Measurements from ENCODE around the gene CBX7.
"Not testable (repeated sequence)": the region's sequence is repeated elsewhere in the genome, so short reads cannot be mapped to it uniquely, and the experiment has no call there.

CBX7 gene

DNA sequence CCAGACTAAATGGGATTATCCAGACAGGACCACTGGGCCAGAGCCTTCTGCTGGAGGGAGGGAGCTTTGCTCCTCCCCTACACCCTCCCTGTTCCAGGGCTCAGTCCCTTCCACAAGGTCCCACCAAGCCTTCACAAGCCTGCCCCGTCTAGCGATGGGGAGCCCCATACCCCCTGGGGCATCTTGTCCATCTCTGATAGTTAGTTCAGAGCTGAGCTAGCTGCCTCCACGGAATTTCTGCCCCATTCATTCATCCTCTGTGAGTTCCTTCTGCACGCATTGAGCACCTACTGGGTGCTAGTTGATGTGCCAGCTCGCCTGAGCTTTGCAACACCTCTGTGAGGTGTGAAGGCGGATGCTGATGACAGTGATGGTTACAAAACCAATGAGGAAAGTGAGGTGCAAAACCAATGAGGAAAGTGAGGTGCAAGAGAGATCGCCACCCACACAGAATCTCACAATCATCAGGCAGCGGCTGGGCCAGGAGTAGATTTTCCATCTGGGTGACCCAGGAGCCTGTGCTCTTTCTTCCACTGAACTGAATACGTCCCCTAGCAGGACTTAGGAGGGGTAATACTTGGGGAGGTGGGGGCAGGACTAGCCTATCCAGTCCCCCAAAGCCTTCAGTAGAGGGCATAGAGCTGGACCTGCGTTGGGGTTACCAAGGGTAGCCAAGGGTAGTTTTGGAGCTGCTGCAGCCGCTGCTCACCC is 21.5 kb upstream of the CBX7 start:
- DNase-seq, result no peak

DNA sequence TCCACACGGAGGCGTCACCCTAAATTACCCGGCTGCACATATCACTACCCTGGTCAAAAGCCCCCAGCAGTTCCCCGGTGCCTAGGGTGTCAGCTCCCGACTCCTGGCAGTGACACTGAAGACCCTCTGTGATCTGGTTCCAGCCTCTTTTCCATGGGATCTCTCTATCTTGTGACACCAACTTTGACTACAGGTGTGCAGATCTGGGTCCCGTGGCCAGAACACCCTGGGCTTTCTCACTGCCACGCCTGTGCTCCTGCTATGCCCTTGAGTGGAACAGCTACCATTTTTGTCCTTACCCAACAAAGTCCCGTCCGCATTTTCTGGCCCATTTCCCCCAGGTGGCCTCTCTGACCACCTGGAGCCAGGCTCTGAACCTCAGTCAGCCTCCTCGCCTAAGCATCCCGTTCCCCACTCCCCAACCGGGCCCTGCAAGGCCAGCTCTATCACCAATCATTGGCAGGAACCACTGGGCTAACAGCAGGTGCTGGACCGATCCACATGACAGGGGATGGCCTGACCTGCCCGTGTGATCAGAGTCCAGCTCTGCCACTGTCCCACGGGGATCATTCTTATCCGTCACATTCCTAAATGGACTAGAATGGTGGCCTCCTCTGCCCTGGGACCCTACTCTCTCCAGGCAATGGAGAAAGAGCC is 20.7 kb upstream of the CBX7 start:
- no peak for DNase-seq

DNA sequence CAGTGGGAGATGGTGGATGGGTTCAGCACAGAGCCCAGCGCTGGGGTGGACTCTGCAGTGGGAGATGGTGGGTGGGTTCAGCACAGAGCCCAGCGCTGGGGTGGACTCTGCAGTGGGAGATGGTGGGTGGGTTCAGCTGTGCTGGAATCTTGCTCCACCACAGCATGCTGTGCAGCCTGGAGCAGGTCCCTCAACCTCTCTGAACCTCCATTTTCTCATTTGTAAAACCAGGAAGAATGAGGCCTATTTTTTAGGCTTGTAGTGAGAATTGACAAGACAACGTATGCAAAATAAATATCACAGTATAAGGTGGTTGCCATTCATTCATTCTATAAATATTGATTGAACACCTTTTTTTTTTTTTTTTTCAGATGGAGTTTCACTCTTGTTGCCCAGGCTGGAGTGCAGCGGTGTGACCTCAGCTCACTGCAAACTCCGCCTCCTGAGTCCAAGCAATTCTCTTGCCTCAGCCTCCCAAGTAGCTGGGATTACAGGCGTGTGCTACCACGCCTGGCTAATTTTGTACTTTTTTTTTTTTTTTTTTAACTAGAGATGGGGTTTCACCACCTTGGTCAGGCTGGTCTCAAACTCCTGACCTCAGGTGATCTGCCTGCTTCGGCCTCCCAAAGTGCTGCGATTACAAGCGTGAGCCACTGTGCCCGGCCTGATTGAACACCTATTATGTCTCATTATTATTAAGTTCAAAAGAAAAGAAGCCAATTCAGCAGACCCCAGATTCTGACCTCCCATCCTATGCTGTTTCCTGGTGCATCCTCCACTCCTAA is 20.0 kb upstream of the CBX7 start:
- DNase-seq, result not testable (repeated sequence)

DNA sequence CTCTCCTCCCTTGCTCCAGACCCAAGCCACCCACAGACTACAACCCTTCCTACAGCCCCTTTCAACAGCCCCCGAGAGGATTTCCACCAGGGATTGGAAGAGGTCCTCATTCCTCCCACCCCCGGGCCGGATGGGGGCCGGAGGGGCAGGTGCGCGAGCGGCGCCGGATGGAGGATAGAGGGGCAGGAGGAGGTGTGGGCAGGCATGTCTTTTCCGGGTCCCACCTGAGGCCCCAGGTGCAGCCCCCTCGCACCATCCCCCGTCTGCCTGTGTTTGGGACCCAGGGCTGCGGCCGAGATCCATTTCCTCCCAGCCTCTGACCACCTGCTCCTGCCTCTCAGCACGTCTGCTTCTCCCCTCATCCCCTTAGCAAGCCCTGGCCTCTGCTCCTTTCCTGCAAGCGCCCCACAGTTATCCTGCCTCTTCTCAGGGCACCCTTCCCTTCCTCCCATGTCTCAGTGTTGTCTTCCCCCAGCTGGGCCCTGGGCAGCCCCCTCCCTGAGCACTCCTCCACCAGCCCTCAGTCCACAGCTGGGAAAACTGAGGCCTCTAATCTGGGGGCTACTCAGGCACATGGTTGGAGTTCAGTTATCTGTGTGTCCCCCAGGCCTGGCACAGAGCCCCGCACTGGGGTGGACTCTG is 19.3 kb upstream of the CBX7 start:
- no peak for DNase-seq

DNA sequence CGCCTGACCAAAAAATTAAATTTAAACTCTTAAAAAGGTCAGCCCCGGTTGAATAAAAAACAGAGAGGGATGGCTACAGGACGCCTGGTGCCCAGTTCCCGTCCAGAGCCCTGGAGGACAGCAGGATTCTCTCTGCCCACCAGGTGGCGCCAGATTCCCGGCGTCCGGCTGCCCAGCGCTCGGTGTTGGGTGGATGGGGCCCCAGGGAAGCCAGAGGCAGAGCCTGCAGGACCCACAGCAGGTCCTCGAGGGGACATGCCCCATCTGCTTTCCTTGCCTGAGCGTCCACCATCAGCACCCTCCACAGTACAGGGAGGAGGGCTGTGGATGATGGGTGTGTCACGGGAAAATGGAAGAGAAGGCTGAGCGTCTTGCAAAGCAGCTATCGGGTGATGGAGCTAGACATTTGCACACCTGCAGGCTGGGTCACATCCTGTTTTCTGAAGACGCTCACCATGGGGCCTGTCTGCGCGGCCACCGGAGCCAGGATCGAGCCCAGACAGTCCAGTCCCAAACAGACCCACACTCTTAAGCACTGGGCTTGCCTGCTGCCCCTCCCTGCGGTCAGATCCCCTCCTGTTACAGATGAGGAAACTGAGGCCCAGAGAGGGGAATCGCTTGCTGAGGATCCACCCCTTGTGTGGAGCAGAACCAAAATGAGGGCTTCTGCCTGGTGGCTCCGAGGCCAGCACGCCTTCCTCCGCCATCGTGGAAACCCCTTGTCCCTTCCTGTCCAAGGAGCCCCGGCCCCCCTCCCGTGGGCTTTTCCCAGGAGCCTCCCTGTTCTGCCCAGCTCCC is 18.5 kb upstream of the CBX7 start:
- peak; percentile 59 for DNase-seq

DNA sequence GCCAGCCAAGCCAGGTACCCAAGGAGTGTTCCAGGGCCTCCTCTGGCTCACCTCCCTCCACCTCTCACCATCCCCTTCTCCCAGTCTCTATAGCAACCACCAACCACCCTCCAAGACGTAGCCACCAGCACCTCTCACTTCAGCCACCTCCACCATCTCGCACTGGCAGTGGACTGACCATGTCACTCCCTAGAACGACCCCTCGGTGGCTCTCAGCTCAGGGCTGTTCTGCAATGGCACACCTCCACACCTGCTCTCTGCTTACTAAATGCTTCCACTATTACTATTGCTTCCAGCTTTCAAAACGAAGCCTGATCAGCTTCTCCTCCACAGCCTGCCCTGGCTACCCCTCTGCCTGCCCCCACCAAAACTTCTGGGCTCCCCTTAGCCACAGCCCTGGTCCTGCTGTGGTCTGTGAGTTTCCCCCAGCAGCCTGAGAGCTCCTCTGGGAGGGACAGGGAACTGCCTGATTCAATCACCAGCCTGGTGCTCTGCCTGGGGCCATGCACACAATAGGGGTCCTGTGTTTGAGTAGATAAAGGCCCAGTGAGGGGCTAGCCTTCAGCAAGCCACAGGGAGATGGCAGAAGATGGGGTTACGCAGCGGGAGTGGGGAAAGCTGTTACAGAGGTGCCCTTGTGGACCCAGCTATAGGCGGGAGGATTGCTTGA is 17.5 kb upstream of the CBX7 start:
- DNase-seq, result no peak

DNA sequence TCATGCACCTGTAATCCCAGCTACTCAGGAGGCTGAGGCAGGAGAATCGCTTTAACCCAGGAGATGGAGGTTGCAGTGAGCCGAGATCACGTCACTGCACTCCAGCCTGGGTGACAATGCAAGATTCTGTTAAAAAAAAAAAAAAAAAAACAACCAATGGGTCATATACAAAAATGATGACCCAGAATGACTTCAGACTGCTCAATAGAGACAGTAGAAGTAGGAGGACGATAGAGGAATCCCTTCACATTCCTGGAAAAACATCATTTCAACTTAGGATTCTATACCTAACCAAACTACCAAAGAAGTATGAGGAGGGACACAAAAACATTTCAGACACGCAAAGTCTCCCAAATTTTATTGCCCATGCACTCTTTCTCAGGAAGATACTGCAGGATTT is 14.1 kb upstream of the CBX7 start:
- DNase-seq, result no peak

DNA sequence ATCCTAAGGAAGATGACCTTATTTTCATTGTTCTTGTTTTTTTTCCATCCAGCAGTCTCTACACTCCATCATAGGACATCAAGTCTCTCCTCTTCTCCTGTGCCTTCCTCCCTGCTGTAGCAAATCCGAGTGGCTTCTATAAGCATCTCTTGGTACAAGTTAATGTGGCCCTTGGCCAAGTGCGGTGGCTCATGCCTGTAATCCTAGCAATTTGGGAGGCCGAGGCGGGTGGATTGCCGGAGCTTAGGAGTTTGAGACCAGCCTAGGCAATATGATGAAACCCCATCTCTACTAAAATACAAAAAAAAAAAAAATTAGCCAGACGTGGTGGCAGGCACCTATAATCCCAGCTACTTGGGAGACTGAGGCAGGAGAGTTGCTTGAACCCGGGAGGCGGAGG is 3.6 kb upstream of the CBX7 start:
- DNase-seq, result not testable (repeated sequence)

DNA sequence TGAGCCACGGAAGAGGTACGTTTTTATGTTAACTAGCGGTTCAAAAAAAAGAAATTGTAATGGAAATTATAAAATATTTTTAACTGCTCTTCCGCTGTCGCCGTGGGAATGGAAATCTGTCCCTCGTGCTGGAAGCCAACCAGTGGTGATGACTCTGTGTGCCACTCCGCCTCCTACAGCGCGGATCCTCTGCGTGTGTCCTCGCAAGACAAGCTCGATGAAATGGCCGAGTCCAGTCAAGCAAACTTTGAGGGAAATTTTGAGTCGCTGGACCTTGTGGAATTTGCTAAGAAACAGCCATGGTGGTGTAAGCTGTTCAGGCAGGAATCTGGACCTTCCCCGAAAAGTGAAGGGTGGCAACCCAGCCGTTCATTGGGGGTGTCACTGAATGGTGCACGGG is 2.9 kb upstream of the CBX7 start:
- no peak for DNase-seq

DNA sequence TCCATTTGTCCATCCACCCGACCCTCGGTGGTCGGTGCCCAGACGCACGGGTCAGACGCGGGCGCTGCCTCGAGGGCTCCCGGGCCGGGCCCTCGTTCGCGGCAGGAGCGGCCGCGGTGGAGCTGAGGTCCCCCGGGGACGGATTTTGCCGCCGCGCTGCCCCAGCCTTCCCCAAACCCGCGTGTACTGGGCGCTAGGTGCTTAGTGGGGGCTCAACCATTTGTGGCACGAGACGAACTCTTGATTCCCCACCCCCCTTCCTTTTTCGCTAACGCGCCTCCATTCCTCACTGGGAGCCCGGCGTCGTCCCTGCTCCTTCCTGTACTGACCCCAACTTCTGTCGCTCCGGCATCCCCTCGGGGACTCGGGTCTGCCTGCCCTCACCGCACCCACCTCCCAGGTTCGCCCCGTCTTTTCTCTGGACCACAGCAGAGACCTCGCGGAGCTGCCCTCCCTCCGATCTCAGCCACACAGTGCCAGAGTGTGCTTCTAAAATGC is 789 bp upstream of the CBX7 start:
- DNase-seq, result no peak

DNA sequence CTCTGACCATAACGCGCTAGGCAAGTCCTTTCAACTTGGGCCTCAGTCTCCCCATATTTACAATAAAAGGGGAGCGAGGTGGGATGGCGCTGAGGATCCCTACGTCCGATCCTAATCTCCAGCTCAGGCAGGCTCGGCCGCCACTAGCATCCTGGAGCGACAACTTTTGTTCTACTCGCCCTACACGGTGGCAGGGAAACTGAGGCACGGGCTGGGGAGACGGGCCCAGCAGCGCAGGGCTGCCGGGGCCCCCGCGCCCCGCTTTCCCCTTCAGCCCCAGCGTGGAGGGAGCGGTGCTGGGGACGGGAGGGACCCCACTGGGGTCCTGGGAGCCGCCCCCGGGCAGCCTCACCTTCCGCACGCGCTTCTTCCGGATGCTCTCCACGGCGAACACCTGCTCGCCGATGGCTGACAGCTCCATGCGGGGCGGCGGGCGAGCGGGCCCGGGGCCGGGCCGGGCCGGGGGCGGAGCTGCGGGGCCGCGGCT is 413 bp downstream of the CBX7 start:
- no peak for DNase-seq

DNA sequence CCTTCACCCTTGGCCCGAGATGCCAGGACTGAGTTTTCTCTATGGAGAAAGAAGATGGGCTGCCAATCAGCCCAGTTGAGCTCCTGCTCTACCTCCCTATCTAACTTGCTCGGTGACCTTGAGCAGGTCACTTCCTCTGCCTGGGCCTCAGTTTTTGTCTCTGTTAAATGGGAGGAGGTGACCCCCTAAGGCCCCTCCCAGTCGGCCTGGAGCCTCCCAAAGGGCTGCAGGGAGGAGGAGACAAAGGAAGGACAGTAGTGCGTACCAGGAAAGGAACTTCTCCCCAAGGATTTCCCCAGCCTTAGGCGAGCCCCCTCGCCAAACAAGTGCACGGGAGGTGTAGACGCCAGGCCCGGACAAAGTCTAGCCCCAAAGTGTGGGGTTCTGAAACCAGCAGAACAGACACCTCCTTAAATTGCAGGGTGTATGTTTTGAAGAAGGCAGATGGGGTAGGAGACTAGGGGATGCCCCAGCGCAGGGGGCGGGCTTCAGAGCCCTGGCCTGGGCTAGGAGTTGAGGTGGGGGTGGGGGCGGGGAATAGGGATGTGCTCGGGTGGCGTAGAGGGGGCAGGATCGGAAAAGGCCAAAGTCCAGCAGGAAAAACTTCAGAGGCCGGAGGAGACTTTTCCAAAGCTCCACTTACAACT is 1.0 kb downstream of the CBX7 start:
- DNase-seq, result no peak

DNA sequence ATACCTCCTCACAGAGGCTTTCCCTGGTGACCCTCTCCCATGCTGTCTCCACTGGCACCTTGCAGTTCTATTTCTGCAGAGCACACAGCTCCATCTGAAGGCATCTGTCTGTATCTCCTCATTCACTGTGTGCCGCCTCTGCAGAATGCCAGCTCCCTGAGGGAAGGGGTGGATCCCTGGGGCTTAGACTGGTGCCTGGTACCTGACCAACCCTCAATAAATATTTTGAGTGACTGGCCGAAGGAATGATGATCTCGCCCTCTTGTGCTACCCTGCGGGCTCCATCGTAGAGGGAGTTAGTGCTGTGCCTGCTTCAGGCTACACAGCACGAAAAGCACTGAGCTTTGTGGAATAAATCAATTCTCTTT is 1.6 kb downstream of the CBX7 start:
- DNase-seq, result no peak

DNA sequence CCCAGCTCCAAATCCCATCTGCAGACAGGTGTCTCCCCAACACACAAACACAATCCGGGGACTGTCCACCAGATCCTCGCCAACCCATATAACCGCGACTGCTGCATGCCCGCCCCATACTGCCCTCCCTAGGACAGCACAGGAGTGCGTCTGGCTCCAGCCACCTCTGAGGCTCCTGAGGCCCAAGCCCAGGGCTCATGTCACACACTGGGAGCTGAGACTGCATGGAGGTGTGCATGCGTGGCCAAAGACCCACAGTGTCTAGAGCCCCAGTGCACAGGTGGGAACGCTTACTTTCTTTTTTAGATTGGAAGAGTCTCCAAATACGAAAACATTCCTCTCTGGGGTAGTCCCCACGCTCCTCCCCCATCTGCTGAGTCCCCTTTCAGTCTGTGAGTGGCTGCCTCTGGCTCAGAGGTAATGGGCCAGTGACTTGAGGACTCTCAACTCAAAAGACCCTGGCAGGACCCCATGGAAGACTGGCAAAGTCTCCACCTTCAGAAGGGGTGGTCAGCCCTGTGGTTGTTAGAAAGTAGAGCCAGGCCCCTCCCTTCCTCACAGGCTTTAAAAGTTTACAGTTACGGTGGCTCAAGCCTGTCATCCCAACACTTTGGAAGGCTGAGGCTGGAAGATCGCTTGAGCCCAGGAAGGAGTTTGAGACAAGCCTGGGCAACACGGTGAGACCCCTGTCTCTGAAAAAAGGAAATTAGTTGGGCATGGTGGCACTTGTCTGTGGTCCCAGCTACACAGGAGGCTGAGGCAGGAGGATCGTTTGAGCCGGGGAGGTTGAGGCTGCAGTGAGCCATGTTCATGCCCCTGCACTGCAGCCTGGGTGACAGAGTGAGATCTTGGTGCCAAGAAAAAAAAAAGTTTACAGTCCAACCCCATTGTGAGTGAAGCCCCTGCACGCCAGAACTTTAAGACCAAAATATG is 2.3 kb downstream of the CBX7 start:
- no peak for DNase-seq

DNA sequence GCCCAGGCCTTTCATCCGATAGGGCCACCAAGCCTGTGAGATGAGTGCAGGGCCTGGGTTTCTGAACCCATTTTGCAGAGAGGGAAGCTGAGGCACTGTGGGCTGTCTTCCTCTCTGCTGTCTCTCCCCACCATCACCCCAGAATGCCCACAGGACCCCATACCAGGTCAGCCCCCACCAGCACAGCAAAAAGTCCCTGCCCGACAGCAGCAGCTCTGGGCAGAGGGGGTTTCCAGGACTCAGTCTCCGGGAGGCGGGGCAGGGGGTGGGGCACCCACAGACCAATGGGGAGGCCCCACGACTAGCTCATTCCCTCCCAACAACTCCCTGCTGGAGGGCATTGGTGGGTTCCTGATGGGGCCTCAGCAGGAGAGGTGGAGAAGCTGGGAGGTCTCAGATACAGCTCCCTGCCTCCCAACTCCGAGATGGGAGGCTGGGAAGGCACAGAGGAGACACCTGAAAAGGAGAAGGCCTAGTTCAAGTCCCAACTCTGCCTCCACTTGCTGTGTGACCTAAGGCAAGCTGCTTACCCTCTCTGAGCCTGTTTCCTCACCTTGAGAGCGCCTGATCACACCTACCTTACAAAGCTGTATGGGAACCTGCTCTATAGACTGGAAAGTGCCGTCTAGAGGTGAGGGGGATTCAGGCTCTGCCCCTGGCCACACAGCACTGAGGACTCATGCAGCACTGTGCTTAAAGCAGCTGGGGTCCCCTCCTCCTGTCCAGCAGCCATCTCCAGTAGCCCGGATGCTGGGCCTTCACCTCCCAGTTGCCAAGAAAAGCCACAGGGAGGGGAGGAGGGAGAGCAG is 3.5 kb downstream of the CBX7 start:
- no peak for DNase-seq

DNA sequence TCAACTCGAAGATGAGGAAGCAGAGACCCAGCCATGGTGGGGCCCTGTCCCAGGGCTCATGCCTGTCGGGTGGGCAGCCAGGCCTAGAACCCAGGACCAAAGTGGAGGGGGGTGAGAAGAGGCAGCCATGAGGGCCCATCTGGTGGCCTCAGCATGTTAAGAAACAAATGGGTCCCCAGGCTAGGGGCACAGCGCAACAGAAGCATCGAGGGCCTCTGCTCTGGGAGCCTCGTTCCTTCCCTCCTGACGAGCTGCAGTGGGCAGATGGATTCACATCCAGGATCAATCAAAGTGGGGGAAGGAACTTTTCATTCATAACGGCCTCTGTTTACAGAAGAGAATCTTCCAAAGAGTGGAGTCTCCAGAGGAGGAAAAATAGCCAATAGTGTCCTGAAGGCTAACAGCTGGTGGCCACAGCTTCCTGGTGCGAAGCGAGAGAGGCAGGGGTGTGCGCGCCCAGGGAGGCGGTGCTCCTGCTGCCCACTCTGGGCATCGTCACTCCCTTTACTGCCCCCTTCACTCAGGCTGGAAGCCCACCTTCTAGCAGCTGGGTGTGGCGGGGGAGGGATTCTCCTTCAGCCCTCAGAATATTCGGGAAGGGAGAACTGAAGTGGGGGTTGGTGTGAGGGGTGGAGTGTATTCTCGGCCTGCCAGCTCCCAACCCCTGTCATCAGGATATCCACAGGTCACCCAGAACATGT is 4.3 kb downstream of the CBX7 start:
- DNase-seq, result no peak

DNA sequence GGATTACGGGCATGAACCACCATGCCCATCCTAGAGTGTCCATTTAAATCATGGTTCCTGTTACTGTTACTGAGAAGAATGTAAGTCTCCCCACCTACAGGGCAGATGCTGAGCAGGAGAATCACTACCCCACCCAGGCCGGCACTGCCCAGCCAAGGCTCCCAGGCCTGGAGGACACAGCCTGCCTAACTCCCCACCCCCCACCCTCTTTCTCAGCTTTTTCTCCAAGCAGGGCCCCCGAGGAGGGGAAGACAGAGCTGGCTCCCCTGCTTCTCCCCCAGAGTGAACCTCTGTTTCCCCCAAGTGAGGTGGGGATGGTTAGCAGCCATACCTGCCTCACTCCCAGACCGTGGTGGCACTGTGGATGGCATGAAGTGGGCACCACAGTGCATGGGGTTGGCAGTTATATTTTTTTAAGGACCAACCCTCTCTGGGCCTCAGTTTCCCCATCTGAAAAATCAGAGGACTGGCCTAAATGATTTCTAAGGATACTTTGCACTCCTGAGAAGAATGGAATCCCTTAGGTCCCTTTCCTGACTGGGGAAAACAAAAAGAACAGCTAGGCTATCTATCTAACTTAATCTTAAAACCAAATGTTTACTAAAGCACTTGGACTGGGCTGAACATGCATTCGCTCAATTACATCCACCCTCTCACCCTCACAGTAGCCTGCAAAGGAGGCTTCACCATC is 5.0 kb downstream of the CBX7 start:
- DNase-seq, result no peak

All from NCI-H2029 (cell line).